A549 (cell line): Measurements from ENCODE around the gene FBXO30. TPM values are rescaled to one million over a fixed set of nuclear protein-coding genes. Genes with fewer than 3 reads are reported as not detected.

Experiments used
- ATAC-seq, 2 experiments: fragments of 200-7000 bp in 1 of 2; fragments of >200 bp in 1 of 2; cut with Nextera tagmentation in 1 of 2; cut with Tn5 transposase in 1 of 2; 3 replicates each; pipeline versions ENCODE4 v1.8.0 to v1.9.1; 2018 to 2020; ENCODE audit warnings: mild to moderate bottlenecking in 1 of 2, moderate library complexity in 1 of 2
- CTCF ChIA-PET: fragments of 300-600 bp; sonication (Branson Sonifier 250); formaldehyde crosslinking; extraction: SDS; loops from one replicate; lab custom pipeline; 2021; ENCODE audit warnings: antibody characterized with exemption, inconsistent platforms; lab: Yijun Ruan, JAX
- POLR2A ChIA-PET: fragments of 350-600 bp; formaldehyde crosslinking; extraction: SDS; loops from one replicate; lab custom pipeline; 2021; ENCODE audit warnings: antibody characterized with exemption, inconsistent platforms; lab: Yijun Ruan, JAX
- DNase-seq, 2 experiments: peaks; one replicate each; pipeline versions ENCODE4 v3.0.0 to v3.0.0-alpha.2; 2011 to 2016; ENCODE audit warnings: low read depth in 1 of 2, low spot score in 1 of 2
- FAIRE-seq: peaks from 2 replicates; lab custom pipeline; 2011; peaks lifted over from hg19 to GRCh38; lab: Jason Lieb, UNC
- H3K27ac ChIP-seq, 2 experiments: fragments of >200 bp; sonication (Bioruptor Twin); formaldehyde crosslinking; 3 replicates each; pipeline ENCODE4 v1.5.1; 2016 to 2017
- H3K4me1 ChIP-seq: fragments of >200 bp; sonication (Bioruptor Twin); formaldehyde crosslinking; 3 replicates; pipeline ENCODE4 v1.6.1; 2016
- H3K4me2 ChIP-seq: fragments of >200 bp; sonication (Bioruptor Twin); formaldehyde crosslinking; 3 replicates; pipeline ENCODE4 v1.6.1; 2016
- H3K4me3 ChIP-seq: fragments of >200 bp; sonication (Bioruptor Twin); formaldehyde crosslinking; 3 replicates; pipeline ENCODE4 v1.5.1; 2016
- H3K9me3 ChIP-seq: fragments of >200 bp; sonication (Bioruptor Twin); formaldehyde crosslinking; 3 replicates; pipeline ENCODE4 v1.6.1; 2016
- BHLHE40 ChIP-seq: IDR thresholded peaks from 2 replicates; pipeline ENCODE4 v1.6.1; 2012; ENCODE audit warnings: low read depth, low read length, inconsistent platforms
- CBX8 ChIP-seq: fragments of 200-600 bp; sonication (generic); IDR thresholded peaks from 2 replicates; pipeline ENCODE4 v1.6.1; 2016
- ESRRA ChIP-seq: fragments of 150-350 bp; IDR thresholded peaks from 2 replicates; pipeline ENCODE4 v1.6.1; 2014; ENCODE audit warnings: mild to moderate bottlenecking, low read length, borderline replicate concordance
- HDAC2 ChIP-seq: fragments of 200-600 bp; sonication (generic); IDR thresholded peaks from 2 replicates; pipeline ENCODE4 v1.6.1; 2016
- HEYL ChIP-seq: fragments of 250-450 bp; sonication (Bioruptor Pico); IDR thresholded peaks from 2 replicates; pipeline ENCODE4 v1.8.0; 2021; ENCODE audit warnings: mild to moderate bottlenecking, moderate library complexity
- HOXB13 ChIP-seq: fragments of 250-450 bp; sonication (Bioruptor Pico); IDR thresholded peaks from 2 replicates; pipeline ENCODE4 v1.5.0; 2020; ENCODE audit warnings: low read depth, mild to moderate bottlenecking, moderate library complexity
- JUN ChIP-seq, 2 experiments: fragments of >200 bp; sonication (Bioruptor Twin); formaldehyde crosslinking; IDR thresholded peaks; 2 replicates in 1 of 2; 3 replicates in 1 of 2; pipeline ENCODE4 v1.6.1; 2016 to 2017
- KDM1A ChIP-seq: fragments of 200-600 bp; sonication (generic); IDR thresholded peaks from 2 replicates; pipeline ENCODE4 v1.6.1; 2016; ENCODE audit warnings: low read depth, mild to moderate bottlenecking
- MAFK ChIP-seq: fragments of 450-650 bp; IDR thresholded peaks from 2 replicates; pipeline ENCODE4 v1.6.1; 2014; ENCODE audit not compliant: partially characterized antibody
- MAZ ChIP-seq: fragments of 150-350 bp; IDR thresholded peaks from 2 replicates; pipeline ENCODE4 v1.6.1; 2014; ENCODE audit warnings: antibody characterized with exemption, low read depth, low read length, borderline replicate concordance
- NFE2L2 ChIP-seq: fragments of 150-350 bp; conservative IDR thresholded peaks from 2 replicates; pipeline ENCODE4 v1.6.1; 2014; ENCODE audit warnings: low read length
- NR3C1 ChIP-seq: fragments of >200 bp; sonication (Bioruptor Twin); formaldehyde crosslinking; IDR thresholded peaks from 3 replicates; pipeline ENCODE4 v1.6.1; 2017
- POLR2A ChIP-seq: IDR thresholded peaks from 2 replicates; pipeline ENCODE4 v1.6.1; 2012; ENCODE audit warnings: mild to moderate bottlenecking, low read length
- RARB ChIP-seq: fragments of 250-450 bp; sonication (Bioruptor Pico); IDR thresholded peaks from 2 replicates; pipeline ENCODE4 v1.8.0; 2021; ENCODE audit warnings: mild to moderate bottlenecking, moderate library complexity
- SREBF2 ChIP-seq: fragments of 450-650 bp; IDR thresholded peaks from 2 replicates; pipeline ENCODE4 v1.6.1; 2014; ENCODE audit warnings: mild to moderate bottlenecking, moderate library complexity
- ZC3H11A ChIP-seq: fragments of 450-650 bp; IDR thresholded peaks from 2 replicates; pipeline ENCODE4 v1.6.1; 2014; ENCODE audit warnings: antibody characterized with exemption, mild to moderate bottlenecking
- ZFP36 ChIP-seq: fragments of 450-650 bp; IDR thresholded peaks from 2 replicates; pipeline ENCODE4 v1.6.1; 2014; ENCODE audit warnings: borderline replicate concordance; ENCODE audit not compliant: partially characterized antibody
- ZNF302 ChIP-seq: fragments of 250-450 bp; sonication (Bioruptor Pico); IDR thresholded peaks from 2 replicates; pipeline ENCODE4 v1.9.0; 2021; ENCODE audit warnings: inconsistent platforms, mild to moderate bottlenecking, moderate library complexity
- WGBS: methylation state at CpG from one replicate; pipeline ENCODE4 v1.1.6; 2017; ENCODE audit errors: missing lambda C conversion rate; 5-methylcytosine and 5-hydroxymethylcytosine counted together
- polyA plus RNA-seq, 4 experiments: library from polyadenylated mRNA; depleted of rRNA in 3 of 4; stranded (reverse); fragments of >200 nt; fragmentation: RNase III in 1 of 4; extraction: RNeasy Plus Mini Kit Qiagen cat#74134 plus additional on column Dnase treatment in 1 of 4; gene quantifications; 2 replicates in 3 of 4; 3 replicates in 1 of 4; pipeline ENCODE4 v1.2.3, GENCODE V29; 2011 to 2017
- TF ChIP-seq, protein P1 (sequence below): fragments of 200-600 bp; sonication (generic); IDR thresholded peaks from 2 replicates; pipeline ENCODE4 v1.6.1; 2016; ENCODE audit warnings: antibody characterized with exemption, mild to moderate bottlenecking, moderate library complexity
- TF ChIP-seq, protein P2 (sequence below): fragments of >200 bp; sonication (Bioruptor Twin); formaldehyde crosslinking; IDR thresholded peaks from 2 replicates; pipeline ENCODE4 v1.6.1; 2016
- TF ChIP-seq, protein P3 (sequence below): fragments of 250-450 bp; sonication (Bioruptor Pico); IDR thresholded peaks from 2 replicates; pipeline ENCODE4 v1.5.0; 2020; ENCODE audit warnings: low read depth, mild to moderate bottlenecking, moderate library complexity

Gene FBXO30
- polyA plus RNA-seq, 2 of the 4 experiments (the other 2 are of a cell fraction): 8.3 to 10.4 TPM

DNA sequence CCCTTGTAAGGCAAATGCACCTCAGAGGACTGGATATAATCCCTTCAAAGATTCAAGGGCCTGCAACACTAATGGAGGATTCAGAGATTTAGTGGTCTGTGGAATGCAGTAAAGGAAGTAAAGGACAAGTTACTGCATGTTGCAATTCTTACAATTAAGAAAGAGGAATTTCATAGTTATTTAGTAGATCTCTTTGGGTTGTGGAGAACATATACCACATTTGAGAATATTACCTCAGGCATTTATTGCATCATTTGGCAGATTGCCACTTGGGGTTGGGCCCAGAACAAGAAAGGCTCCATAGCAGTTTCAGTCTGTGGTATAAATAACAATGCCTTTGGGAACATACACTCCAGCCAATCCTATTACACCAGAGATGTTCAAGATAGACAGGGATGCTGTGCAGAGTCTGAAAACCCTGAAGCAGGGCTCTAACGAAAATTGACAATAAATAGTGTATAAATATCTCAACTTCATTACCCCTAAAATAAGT is 58.4 kb downstream of the FBXO30 start (continued):
- TF ChIP-seq, protein P1, sequence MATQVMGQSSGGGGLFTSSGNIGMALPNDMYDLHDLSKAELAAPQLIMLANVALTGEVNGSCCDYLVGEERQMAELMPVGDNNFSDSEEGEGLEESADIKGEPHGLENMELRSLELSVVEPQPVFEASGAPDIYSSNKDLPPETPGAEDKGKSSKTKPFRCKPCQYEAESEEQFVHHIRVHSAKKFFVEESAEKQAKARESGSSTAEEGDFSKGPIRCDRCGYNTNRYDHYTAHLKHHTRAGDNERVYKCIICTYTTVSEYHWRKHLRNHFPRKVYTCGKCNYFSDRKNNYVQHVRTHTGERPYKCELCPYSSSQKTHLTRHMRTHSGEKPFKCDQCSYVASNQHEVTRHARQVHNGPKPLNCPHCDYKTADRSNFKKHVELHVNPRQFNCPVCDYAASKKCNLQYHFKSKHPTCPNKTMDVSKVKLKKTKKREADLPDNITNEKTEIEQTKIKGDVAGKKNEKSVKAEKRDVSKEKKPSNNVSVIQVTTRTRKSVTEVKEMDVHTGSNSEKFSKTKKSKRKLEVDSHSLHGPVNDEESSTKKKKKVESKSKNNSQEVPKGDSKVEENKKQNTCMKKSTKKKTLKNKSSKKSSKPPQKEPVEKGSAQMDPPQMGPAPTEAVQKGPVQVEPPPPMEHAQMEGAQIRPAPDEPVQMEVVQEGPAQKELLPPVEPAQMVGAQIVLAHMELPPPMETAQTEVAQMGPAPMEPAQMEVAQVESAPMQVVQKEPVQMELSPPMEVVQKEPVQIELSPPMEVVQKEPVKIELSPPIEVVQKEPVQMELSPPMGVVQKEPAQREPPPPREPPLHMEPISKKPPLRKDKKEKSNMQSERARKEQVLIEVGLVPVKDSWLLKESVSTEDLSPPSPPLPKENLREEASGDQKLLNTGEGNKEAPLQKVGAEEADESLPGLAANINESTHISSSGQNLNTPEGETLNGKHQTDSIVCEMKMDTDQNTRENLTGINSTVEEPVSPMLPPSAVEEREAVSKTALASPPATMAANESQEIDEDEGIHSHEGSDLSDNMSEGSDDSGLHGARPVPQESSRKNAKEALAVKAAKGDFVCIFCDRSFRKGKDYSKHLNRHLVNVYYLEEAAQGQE: no peak
- TF ChIP-seq, all 56 proteins: peak for 0

DNA sequence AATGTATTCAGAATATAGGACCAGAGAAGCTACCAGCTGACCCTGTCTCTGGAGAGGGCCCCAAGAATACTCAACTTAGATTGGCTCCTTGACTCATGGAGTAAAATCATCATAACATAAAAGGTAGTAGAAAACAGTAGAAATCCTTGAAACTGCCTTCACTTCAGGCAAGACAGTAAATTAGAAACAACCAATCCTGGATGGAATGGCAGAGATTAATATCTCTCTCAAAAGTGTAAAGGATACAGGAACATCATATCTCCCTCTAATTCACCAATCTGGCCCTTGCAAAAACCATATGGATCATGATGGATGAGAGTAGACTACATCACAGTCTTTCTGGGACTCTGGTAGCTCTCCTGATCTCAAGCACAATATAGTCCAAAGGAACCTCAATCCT is 58.9 kb downstream of the FBXO30 start:
- H3K9me3 ChIP-seq: no peaks in the 10 kb centered on the region
- FAIRE-seq (no peak), DNase-seq (no peak), ATAC-seq (no peak)
- H3K4me2 ChIP-seq: no peak overlapping the region
- POLR2A ChIA-PET: no interaction called here
- CTCF ChIA-PET: no interaction called here
- H3K27ac ChIP-seq: no peak overlapping the region
- H3K4me1 ChIP-seq: no peaks in the 10 kb centered on the region
- no peak overlapping the region for H3K4me3 ChIP-seq
- no peak for TF ChIP-seq MAZ
- TF ChIP-seq POLR2A: no peak
- TF ChIP-seq NR3C1: no peak
- TF ChIP-seq HDAC2: no peak
- TF ChIP-seq, protein P2, sequence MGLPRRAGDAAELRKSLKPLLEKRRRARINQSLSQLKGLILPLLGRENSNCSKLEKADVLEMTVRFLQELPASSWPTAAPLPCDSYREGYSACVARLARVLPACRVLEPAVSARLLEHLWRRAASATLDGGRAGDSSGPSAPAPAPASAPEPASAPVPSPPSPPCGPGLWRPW: no peak
- no peak for TF ChIP-seq ZNF302 (CRISPR knock-in tag)
- TF ChIP-seq KDM1A: no peak
- no peak for TF ChIP-seq HEYL (CRISPR knock-in tag)
- no peak for TF ChIP-seq MAFK
- TF ChIP-seq ZFP36: no peak
- TF ChIP-seq ESRRA: no peak
- no peak for TF ChIP-seq ZC3H11A
- TF ChIP-seq CBX8: no peak

DNA sequence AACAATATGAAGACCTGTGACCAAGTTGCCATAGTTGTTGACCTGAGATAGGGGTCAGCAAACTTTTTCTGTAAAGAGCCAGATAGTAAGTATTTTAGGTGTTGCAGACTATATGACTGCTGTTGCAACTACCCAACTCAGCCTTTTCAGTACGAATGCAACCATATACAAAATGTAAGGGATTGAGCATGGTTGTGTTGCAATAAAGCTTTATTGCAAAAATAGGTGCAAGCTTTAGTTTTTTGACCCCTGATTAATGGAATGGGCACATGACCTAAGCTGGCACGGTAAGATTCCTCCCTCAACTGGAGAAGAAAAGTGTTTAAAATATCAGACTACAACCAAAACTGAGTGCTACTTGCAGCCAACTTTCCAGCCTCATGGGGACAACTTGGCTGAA is 62.0 kb downstream of the FBXO30 start:
- TF ChIP-seq JUN (IDR thresholded peaks at IDR 0.05) (no peak), HOXB13 (no peak), BHLHE40 (no peak), SREBF2 (no peak)
- TF ChIP-seq, all 56 proteins: peak for 0
- ChIA-PET POLR2A (no interaction called here), CTCF (no interaction called here)
- no peak for DNase-seq
- peaks cover 3% of the 10 kb centered on the region; the same call in 1 of the 3 replicates for H3K9me3 ChIP-seq
- FAIRE-seq: no peak
- peaks cover 10% of the 10 kb centered on the region for H3K4me1 ChIP-seq
- 44% methylated on average over 2 of the region's 2 CpGs for WGBS
- no peak overlapping the region for H3K4me2 ChIP-seq
- ATAC-seq: no peak
- H3K4me3 ChIP-seq: no peak overlapping the region
- no peak overlapping the region for H3K27ac ChIP-seq

DNA sequence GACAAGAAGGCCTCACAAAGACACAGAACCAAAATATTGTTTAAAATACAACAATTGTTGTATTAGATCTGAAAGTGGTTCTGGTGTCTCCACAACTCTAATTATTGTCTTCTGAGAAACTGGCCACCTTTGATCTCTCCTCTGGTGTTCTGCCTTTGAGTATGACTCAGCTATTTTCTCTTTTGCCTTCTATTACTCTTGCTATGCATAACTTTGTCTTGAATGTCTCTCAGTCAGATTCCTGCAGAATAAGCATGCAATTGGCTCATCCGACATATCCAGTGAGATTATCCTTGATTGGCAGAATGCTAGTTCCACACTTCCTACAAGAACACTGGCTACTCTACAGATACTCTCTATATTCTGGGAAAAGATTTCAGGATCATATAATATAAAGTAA is 65.0 kb downstream of the FBXO30 start:
- DNase-seq (peak in 1 of 2 experiments; percentile 49), ATAC-seq (peak in 1 of 2 experiments; percentile 74; a peak in 3 of 6 replicates), FAIRE-seq (no peak)
- Histone ChIP-seq H3K27ac (peak overlapping the region; percentile 73 to 75), H3K4me1 (peaks cover 10% of the 10 kb centered on the region), H3K4me3 (no peak overlapping the region), H3K4me2 (peak overlapping the region; percentile 63), H3K9me3 (peaks cover 6% of the 10 kb centered on the region; the same call in 1 of the 3 replicates)
- TF ChIP-seq, protein P3, sequence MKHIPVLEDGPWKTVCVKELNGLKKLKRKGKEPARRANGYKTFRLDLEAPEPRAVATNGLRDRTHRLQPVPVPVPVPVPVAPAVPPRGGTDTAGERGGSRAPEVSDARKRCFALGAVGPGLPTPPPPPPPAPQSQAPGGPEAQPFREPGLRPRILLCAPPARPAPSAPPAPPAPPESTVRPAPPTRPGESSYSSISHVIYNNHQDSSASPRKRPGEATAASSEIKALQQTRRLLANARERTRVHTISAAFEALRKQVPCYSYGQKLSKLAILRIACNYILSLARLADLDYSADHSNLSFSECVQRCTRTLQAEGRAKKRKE: no peak
- TF ChIP-seq MAFK: peak; percentile 97
- no peak for TF ChIP-seq RARB (CRISPR knock-in tag)
- TF ChIP-seq NFE2L2: peak; percentile 93
- CTCF ChIA-PET: no interaction called here
- WGBS: 64% methylated on average over 1 of the region's 1 CpG
- POLR2A ChIA-PET: interaction anchor here (1.2 kb wide), 1 partner anchor 15 kb away, joined by 10 read pairs; the partner anchor contains the start of gene EPM2A
